Adrenal gland (tissue), 12 donors: ENCODE measurements around the gene KIF16B. TPM values are rescaled to one million over a fixed set of nuclear protein-coding genes. Genes with fewer than 3 reads are reported as not detected.

Experiments
- DNase-seq, 7 donors: peaks; one replicate each; pipeline ENCODE4 v3.0.0-alpha.2; 2019 to 2020
- H3K27ac ChIP-seq, 5 donors: fragments of 200-600 bp; sonication (generic) in 4 of 5; 1 replicate in 3 of 5; 2 replicates in 2 of 5; pipeline versions ENCODE4 v1.5.1 to v1.8.0; 2016 to 2020; ENCODE audit warnings: mild to moderate bottlenecking in 1 of 5
- H3K27me3 ChIP-seq: fragments of 200-600 bp; 2 replicates; pipeline ENCODE4 v1.8.0; 2021
- H3K36me3 ChIP-seq, 2 donors: fragments of 200-600 bp; replicated peaks in 1 of 2; 1 replicate in 1 of 2; 2 replicates in 1 of 2; pipeline versions ENCODE4 v1.5.1 to v1.8.0; 2018 to 2022
- H3K4me1 ChIP-seq, 2 donors: fragments of 200-600 bp; replicated peaks in 1 of 2; 1 replicate in 1 of 2; 2 replicates in 1 of 2; pipeline versions ENCODE4 v1.5.1 to v1.8.0; 2018 to 2021
- H3K4me3 ChIP-seq, 4 donors: fragments of 200-600 bp; sonication (generic) in 3 of 4; one replicate each; pipeline ENCODE4 v1.5.1; 2016 to 2018
- H3K9me3 ChIP-seq, 3 donors: fragments of 200-600 bp; sonication (generic) in 1 of 3; replicated peaks in 1 of 3; 1 replicate in 2 of 3; 2 replicates in 1 of 3; pipeline versions ENCODE4 v1.5.1 to v1.8.0; 2016 to 2021
- CTCF ChIP-seq, 6 experiments: fragments of 450-650 bp in 4 of 6; fragments of 200-600 bp in 2 of 6; sonication (generic) in 1 of 6; IDR thresholded peaks; 1 replicate in 5 of 6; 2 replicates in 1 of 6; pipeline versions ENCODE4 v1.5.1 to v1.8.0; 2016 to 2021; ENCODE audit warnings: antibody characterized with exemption in 6 of 6, mild to moderate bottlenecking in 2 of 6, moderate library complexity in 1 of 6
- POLR2A ChIP-seq, 2 donors: fragments of 450-650 bp; IDR thresholded peaks; one replicate each; pipeline ENCODE4 v1.6.1; 2017; ENCODE audit warnings: antibody characterized with exemption in 2 of 2, mild to moderate bottlenecking in 2 of 2, moderate library complexity in 1 of 2
- WGBS, 4 donors: extraction: QIAGEN DNeasy Blood & Tissue Kit in 2 of 4; methylation state at CpG; one replicate each; pipeline versions ENCODE4 v1.1.5 to v1.1.7; 2013 to 2017; 5-methylcytosine and 5-hydroxymethylcytosine counted together
- intact Hi-C, 2 donors: fragments of 100-400 bp; cut with DNase I; formaldehyde crosslinking; loops; one replicate each; pipeline versions ENCODE4 v1.14.1 to v1.15.0; 2022 to 2023
- polyA plus RNA-seq, 3 donors: library from polyadenylated mRNA; stranded (reverse); fragments of 200-250 nt in 2 of 3; fragments of 350-450 nt in 1 of 3; fragmentation: Illumina TruSeq in 1 of 3; extraction: RNeasy Lipid Tissue Mini Kit (QIAGEN cat#74804) in 1 of 3; gene quantifications; one replicate each; pipeline ENCODE4 v1.2.3, GENCODE V29; 2013 to 2014
- total RNA-seq, 9 donors: library from RNA; depleted of rRNA in 4 of 9; stranded (reverse); fragments of >200 nt in 4 of 9; fragments of 120-200 nt in 1 of 9; fragmentation: NEBNext Ultra II Directional in 1 of 9; extraction: Animal tissue kit (Norgen Biotek cat#: 25700) in 1 of 9; gene quantifications; one replicate each; pipeline versions ENCODE4 v1.1.0 to v1.2.4, GENCODE V29; 2013 to 2023
- donor health status: healthy with polysubstance abuse.
- donor health status: Bipolar disorder and iron deficiency.
- donor health status: DM: yes; HTN: yes; CAD: no.
- donor health status: DM: no; HTN: no; CAD: no.
- donor health status: DM: no; HTN: no; CAD: no.
- donor health status: DM: yes; HTN: yes; CAD: no.

The KIF16B gene
- total and polyA plus RNA-seq, 12 donors = 8.6 to 113 (median 36.1) TPM

- Histone ChIP-seq H3K36me3 (no peaks in the 10 kb centered on the region), H3K4me3 (no peak overlapping the region), H3K27ac (no peak overlapping the region), H3K27me3 (no peaks in the 10 kb centered on the region), H3K4me1 (peaks cover 0 to 8% of the 10 kb centered on the region in 2 donors), H3K9me3 (no peaks in the 10 kb centered on the region)
- DNase-seq = no peak
- intact Hi-C loops = no loop called here
- TF ChIP-seq CTCF (IDR thresholded peaks at IDR 0.05) (no peak), POLR2A (IDR thresholded peaks at IDR 0.05) (no peak)
- WGBS, 4 donors = 85 to 90% (median 86%) methylated on average over 7 of the region's 7 CpGs
Observed at GRCh38 chr20:16246291-16246690, 327.0 kb downstream of the KIF16B start.

- WGBS, 4 donors = 85 to 91% (median 87%) methylated on average over 9 of the region's 9 CpGs
- no peak overlapping the region for H3K4me3 ChIP-seq
- intact Hi-C loops = no loop called here
Observed at GRCh38 chr20:16245879-16246278, 327.4 kb downstream of the KIF16B start.

GRCh38 chr20:16244892-16245291 lies 328.4 kb downstream of the KIF16B start:
- no peaks in the 10 kb centered on the region for H3K27me3 ChIP-seq
- WGBS, 4 donors = 77 to 88% (median 80%) methylated on average over 4 to 5 of the region's 5 CpGs
- intact Hi-C loops = no loop called here

More at GRCh38 chr20:16245879-16246278, 327.4 kb downstream of the KIF16B start:
- no peak for TF ChIP-seq POLR2A (IDR thresholded peaks at IDR 0.05)
- TF ChIP-seq CTCF (IDR thresholded peaks at IDR 0.05) = no peak
- no peaks in the 10 kb centered on the region for H3K27me3 ChIP-seq
- H3K9me3 ChIP-seq = no peaks in the 10 kb centered on the region
- H3K36me3 ChIP-seq = no peaks in the 10 kb centered on the region
- H3K27ac ChIP-seq = no peak overlapping the region
- H3K4me1 ChIP-seq = peaks cover 0 to 8% of the 10 kb centered on the region in 2 donors
- DNase-seq = no peak

GRCh38 chr20:16243470-16243869 lies 329.8 kb downstream of the KIF16B start:
- TF ChIP-seq POLR2A (IDR thresholded peaks at IDR 0.05) (no peak), CTCF (IDR thresholded peaks at IDR 0.05) (peak in 2 of 6 experiments; percentile 19 to 28)
- 46 to 56% (median 48%) methylated on average over 4 of the region's 4 CpGs for WGBS, 4 donors
- no peak overlapping the region for H3K4me3 ChIP-seq

More at GRCh38 chr20:16244892-16245291, 328.4 kb downstream of the KIF16B start:
- TF ChIP-seq POLR2A (IDR thresholded peaks at IDR 0.05) (no peak), CTCF (IDR thresholded peaks at IDR 0.05) (no peak)
- Histone ChIP-seq H3K27ac (no peak overlapping the region), H3K4me3 (no peak overlapping the region), H3K36me3 (no peaks in the 10 kb centered on the region), H3K4me1 (peaks cover 0 to 8% of the 10 kb centered on the region in 2 donors), H3K9me3 (no peaks in the 10 kb centered on the region)
- DNase-seq = no peak

More at GRCh38 chr20:16243470-16243869, 329.8 kb downstream of the KIF16B start:
- no peak overlapping the region for H3K27ac ChIP-seq
- peaks cover 0 to 8% of the 10 kb centered on the region in 2 donors for H3K4me1 ChIP-seq
- intact Hi-C loops = no loop called here
- DNase-seq = peak in 6 of 7 donors; percentile 17 to 87 (median 30)
- H3K36me3 ChIP-seq = no peaks in the 10 kb centered on the region
- H3K9me3 ChIP-seq = no peaks in the 10 kb centered on the region
- H3K27me3 ChIP-seq = no peaks in the 10 kb centered on the region
